ENCODE measurements around the gene EML6.

- TF ChIP-seq, protein P1, sequence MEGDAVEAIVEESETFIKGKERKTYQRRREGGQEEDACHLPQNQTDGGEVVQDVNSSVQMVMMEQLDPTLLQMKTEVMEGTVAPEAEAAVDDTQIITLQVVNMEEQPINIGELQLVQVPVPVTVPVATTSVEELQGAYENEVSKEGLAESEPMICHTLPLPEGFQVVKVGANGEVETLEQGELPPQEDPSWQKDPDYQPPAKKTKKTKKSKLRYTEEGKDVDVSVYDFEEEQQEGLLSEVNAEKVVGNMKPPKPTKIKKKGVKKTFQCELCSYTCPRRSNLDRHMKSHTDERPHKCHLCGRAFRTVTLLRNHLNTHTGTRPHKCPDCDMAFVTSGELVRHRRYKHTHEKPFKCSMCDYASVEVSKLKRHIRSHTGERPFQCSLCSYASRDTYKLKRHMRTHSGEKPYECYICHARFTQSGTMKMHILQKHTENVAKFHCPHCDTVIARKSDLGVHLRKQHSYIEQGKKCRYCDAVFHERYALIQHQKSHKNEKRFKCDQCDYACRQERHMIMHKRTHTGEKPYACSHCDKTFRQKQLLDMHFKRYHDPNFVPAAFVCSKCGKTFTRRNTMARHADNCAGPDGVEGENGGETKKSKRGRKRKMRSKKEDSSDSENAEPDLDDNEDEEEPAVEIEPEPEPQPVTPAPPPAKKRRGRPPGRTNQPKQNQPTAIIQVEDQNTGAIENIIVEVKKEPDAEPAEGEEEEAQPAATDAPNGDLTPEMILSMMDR (IDR thresholded peaks at IDR 0.05), result no peak
- no peak for TF ChIP-seq POLR2A (IDR thresholded peaks at IDR 0.05)
These were observed 224.2 kb downstream of the EML6 start for GRCh38 chr2:54947646-54948045.
